A549 treated with AZD2906 at 1 μM for 4 hours (cell line): Measurements from ENCODE around the gene EMX1. TPM values are rescaled to one million over a fixed set of nuclear protein-coding genes. Genes with fewer than 3 reads are reported as not detected.

Source experiments
- total RNA-seq: library from RNA; stranded (reverse); fragments of 200-300 nt; extraction: Qiagen RNA extraction; gene quantifications from 5 replicates; pipeline ENCODE4 v1.2.3, GENCODE V29; 2022

EMX1 gene
- total RNA-seq, result 0.14 to 0.20 TPM (median 0.18 TPM) in 4 of 5 replicates, not detected in the other

DNA sequence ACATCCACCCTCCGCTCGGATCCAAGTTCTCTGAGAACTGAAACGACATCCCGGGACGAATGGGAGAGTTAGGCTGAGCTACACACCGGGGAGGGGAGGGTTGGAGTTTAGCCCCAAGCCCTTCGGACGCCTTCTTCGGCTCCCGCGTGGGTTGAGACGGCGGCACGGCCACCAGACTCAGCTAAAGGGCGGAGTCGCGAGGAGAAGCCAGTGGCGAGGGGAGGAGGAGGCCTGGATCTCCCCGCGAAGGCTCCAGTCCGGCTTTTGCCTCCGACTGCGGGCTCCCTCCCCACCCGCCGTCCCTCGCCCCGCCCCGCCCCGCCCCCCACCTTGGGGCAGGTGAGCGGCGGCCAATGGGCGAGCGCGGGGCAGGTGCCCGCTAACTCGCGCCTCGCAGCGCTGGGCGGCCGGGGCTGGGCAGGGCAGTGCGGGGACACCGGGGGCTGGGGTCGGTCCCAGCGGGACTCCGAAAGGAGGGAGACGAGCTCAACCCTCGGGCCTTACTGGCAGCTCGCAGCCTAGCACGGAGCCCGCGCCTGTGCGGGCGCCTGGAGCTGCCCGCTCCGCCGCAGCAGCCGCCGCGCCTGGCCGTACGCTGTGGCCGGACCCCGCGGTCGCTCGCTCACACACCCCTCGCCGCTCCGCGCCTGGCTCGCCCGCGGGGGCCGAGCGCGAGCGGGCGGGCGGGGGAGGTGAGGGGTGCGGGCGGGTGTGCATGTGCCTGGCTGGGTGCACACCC, at the start of gene EMX1:
TSS of gene EMX1 (plus strand) at position 382 of the 739 bp plus-strand sequence. CDS start at position 716, 334 bp downstream.

DNA sequence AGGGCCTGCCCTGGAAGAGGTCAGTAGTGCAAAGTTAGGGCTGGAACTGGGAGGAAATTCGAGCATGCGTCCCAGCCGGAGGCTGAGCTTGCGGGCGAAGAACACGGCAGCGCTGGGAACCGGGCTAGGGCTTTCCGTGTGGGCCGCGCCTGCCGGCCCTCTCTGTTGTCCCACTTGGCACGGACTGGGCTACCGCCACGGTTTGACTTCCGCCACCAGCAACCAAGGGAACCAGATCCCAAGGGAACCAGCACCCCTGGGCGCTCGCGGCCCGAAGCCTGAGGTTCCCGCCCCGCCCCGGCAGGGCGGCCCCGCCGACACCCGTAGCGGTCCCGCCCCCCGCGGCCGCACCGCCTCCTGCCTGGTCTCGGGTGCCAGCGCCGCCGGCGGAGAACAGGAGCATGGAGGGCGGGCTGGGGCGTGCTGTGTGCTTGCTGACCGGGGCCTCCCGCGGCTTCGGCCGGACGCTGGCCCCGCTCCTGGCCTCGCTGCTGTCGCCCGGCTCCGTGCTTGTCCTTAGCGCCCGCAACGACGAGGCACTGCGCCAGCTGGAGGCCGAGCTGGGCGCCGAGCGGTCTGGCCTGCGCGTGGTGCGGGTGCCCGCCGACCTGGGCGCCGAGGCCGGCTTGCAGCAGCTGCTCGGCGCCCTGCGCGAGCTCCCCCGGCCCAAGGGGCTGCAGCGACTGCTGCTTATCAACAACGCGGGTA, 30.1 kb upstream of the EMX1 start, which contains the start of gene SPR:
TSS of gene SPR (plus strand) at position 377 of the 708 bp plus-strand sequence. CDS start at position 402, 25 bp downstream.

Other genes starting within 250 kb of the EMX1 start
- 6.3 to 8.8 TPM (median 7.5 TPM) in 5 replicates for gene EXOC6B, start 91.5 kb upstream of the EMX1 start, total RNA-seq
- 90.8 to 137 TPM (median 128 TPM) in 5 replicates for gene SPR, start 30.1 kb upstream of the EMX1 start, total RNA-seq
- gene SFXN5, start 154.2 kb downstream of the EMX1 start, total RNA-seq, result 9.8 to 15.5 TPM (median 11.9 TPM) in 5 replicates
- 31.9 to 35.0 TPM (median 33.3 TPM) in 5 replicates for gene RAB11FIP5, start 195.4 kb downstream of the EMX1 start, total RNA-seq